Body of pancreas (tissue), 4 donors: ENCODE results near the gene LRRC15. TPM values are rescaled to one million over a fixed set of nuclear protein-coding genes. Genes with fewer than 3 reads are reported as not detected.

Experiments used
- ATAC-seq: fragments of 150-250 bp; one replicate; pipeline ENCODE4 v1.9.1; 2016
- DNase-seq, 4 donors: peaks; one replicate each; pipeline ENCODE4 v3.0.0-alpha.2; 2019
- H3K27ac ChIP-seq, 4 donors: fragments of 200-600 bp; sonication (generic); 1 replicate in 3 of 4; 2 replicates in 1 of 4; pipeline versions ENCODE4 v1.5.1 to v1.6.1; 2016 to 2019; ENCODE audit warnings: mild to moderate bottlenecking in 1 of 4, mixed read lengths in 1 of 4, moderate library complexity in 1 of 4
- H3K27me3 ChIP-seq, 2 donors: fragments of 200-600 bp; sonication (generic); one replicate each; pipeline ENCODE4 v1.6.0; 2016; ENCODE audit warnings: mild to moderate bottlenecking in 1 of 2
- H3K36me3 ChIP-seq, 2 donors: fragments of 200-600 bp; sonication (generic); replicated peaks in 1 of 2; 2 replicates each; pipeline ENCODE4 v1.5.1; 2016; ENCODE audit warnings: low read depth in 2 of 2; ENCODE audit not compliant: insufficient read depth in 1 of 2
- H3K4me1 ChIP-seq: fragments of 200-600 bp; sonication (generic); one replicate; pipeline ENCODE4 v1.6.0; 2016
- H3K4me3 ChIP-seq, 2 donors: fragments of 200-600 bp; sonication (generic); 1 replicate in 1 of 2; 2 replicates in 1 of 2; pipeline ENCODE4 v1.5.1; 2016 to 2019
- H3K9me3 ChIP-seq, 3 donors: fragments of 200-600 bp; sonication (generic); 1 replicate in 2 of 3; 2 replicates in 1 of 3; pipeline ENCODE4 v1.5.1; 2016
- POLR2A ChIP-seq, 3 donors: fragments of 450-650 bp; IDR thresholded peaks; one replicate each; pipeline ENCODE4 v1.6.1; 2016; ENCODE audit warnings: antibody characterized with exemption in 3 of 3, mild to moderate bottlenecking in 2 of 3
- WGBS, 2 donors: methylation state at CpG; one replicate each; pipeline ENCODE4 v1.1.5; 2017; 5-methylcytosine and 5-hydroxymethylcytosine counted together
- intact Hi-C: fragments of 100-400 bp; cut with DNase I; formaldehyde crosslinking; loops from one replicate; pipeline ENCODE4 v1.15.1; 2023
- total RNA-seq, 2 donors: library from RNA; depleted of rRNA; stranded (reverse); fragments of >200 nt; gene quantifications; one replicate each; pipeline ENCODE4 v1.1.0, GENCODE V29; 2016
- TF ChIP-seq, protein P1 (sequence below), 7 experiments: fragments of 450-650 bp in 4 of 7; fragments of 200-600 bp in 3 of 7; sonication (generic) in 3 of 7; IDR thresholded peaks; one replicate each; pipeline ENCODE4 v1.5.1; 2016 to 2019; ENCODE audit warnings: antibody characterized with exemption in 7 of 7

LRRC15 gene
- total RNA-seq, 2 donors from 2014 or later = 0.26 TPM; not detected in 1

DNA sequence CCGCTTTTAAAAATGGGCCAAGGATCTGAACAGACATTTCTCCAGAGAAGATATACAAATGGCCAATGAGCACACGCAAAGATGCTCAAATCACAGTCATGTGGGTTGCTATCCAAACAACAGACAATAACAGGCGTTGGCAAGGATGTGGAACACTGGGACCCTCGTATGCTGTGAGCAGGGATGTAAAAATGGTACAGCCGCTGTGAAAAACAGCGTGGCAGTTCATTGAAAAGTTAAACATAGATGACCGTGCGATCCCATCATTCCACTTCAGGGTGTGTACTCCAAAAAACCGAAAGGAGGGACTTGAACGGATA, 6.7 kb upstream of the LRRC15 start:
- Histone ChIP-seq H3K27ac (no peak overlapping the region), H3K4me3 (no peak overlapping the region), H3K9me3 (no peaks in the 10 kb centered on the region), H3K27me3 (peaks cover 0 to 4% of the 10 kb centered on the region in 2 donors), H3K4me1 (no peaks in the 10 kb centered on the region), H3K36me3 (no peaks in the 10 kb centered on the region)
- no peak for ATAC-seq
- TF ChIP-seq POLR2A (IDR thresholded peaks at IDR 0.05) = no peak
- TF ChIP-seq, protein P1, sequence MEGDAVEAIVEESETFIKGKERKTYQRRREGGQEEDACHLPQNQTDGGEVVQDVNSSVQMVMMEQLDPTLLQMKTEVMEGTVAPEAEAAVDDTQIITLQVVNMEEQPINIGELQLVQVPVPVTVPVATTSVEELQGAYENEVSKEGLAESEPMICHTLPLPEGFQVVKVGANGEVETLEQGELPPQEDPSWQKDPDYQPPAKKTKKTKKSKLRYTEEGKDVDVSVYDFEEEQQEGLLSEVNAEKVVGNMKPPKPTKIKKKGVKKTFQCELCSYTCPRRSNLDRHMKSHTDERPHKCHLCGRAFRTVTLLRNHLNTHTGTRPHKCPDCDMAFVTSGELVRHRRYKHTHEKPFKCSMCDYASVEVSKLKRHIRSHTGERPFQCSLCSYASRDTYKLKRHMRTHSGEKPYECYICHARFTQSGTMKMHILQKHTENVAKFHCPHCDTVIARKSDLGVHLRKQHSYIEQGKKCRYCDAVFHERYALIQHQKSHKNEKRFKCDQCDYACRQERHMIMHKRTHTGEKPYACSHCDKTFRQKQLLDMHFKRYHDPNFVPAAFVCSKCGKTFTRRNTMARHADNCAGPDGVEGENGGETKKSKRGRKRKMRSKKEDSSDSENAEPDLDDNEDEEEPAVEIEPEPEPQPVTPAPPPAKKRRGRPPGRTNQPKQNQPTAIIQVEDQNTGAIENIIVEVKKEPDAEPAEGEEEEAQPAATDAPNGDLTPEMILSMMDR (IDR thresholded peaks at IDR 0.05) = no peak
- DNase-seq = no peak
- intact Hi-C loops = no loop called here
- WGBS, 2 donors = 73 to 77% methylated on average over 10 of the region's 10 CpGs

DNA sequence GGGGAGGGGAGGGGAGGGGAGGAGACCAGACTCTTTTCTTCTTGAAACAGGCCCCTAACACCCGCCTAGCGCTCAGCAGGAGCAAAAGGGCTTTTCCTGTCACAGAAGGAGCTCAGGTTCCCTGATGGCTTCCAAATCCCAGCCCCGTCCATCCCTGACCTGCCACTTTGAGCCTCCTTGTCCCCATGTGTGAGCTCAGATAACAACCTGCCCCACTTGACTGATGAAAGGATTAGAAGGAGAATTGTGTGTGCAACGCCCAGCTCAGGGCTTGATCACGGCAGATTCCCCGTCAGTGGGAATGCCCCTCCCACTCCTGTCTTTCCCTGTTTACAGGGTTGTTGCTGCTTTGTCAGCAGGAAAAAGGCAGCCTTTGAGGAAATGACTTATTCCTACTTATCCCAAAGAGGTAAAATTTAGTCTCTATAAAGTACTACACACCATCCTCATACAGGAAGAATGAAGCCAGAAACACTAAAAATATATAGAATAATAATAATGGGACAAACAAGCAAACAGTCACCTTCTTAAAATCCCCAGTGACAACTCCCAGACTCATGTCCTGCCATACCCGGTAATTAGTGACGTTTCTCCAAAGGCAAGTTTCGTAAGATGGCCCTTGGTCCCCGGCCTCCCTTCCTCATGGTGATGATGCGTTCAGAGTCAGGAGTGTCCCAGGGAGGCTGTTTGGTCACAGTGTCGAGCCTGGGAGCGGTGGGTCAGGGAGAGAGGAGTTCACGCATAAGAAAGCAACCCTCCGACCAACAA, 6.1 kb upstream of the LRRC15 start:
- TF ChIP-seq POLR2A (IDR thresholded peaks at IDR 0.05) = no peak
- TF ChIP-seq, protein P1 (IDR thresholded peaks at IDR 0.05) = no peak
- intact Hi-C loops = no loop called here
- Histone ChIP-seq H3K4me3 (no peak overlapping the region), H3K9me3 (no peaks in the 10 kb centered on the region), H3K27ac (no peak overlapping the region), H3K36me3 (no peaks in the 10 kb centered on the region), H3K27me3 (peaks cover 0 to 3% of the 10 kb centered on the region in 2 donors), H3K4me1 (no peaks in the 10 kb centered on the region)
- DNase-seq (no peak), ATAC-seq (no peak)
- WGBS, 2 donors = 50 to 58% methylated on average over 15 of the region's 15 CpGs

DNA sequence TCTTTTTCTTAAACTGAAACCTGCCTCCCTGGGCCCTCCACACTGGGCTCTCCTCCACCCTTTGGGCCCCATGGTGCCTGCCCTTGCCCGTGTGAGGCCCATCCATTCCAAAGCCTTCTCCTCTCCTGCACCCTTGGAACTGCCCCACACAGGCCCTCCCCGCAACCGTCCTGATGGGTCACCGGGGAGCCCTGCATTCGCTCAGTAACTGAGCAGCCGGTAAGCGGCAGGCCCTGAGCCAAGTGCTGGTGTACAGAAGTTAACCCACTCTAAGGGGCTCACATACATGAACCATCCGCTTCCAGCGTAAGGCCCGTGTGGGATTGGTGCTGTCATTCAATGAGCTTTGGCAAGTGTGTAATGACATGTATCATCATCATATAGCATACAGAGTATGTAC, 5.4 kb upstream of the LRRC15 start:
- ATAC-seq (no peak), DNase-seq (no peak)
- H3K27me3 ChIP-seq = no peaks in the 10 kb centered on the region
- no peaks in the 10 kb centered on the region for H3K4me1 ChIP-seq
- no peaks in the 10 kb centered on the region for H3K36me3 ChIP-seq
- WGBS, 2 donors = 81 to 92% methylated on average over 10 of the region's 10 CpGs
- no peak overlapping the region for H3K4me3 ChIP-seq
- TF ChIP-seq, protein P1 (IDR thresholded peaks at IDR 0.05) = no peak
- no peak for TF ChIP-seq POLR2A (IDR thresholded peaks at IDR 0.05)
- intact Hi-C loops = no loop called here
- H3K9me3 ChIP-seq = no peaks in the 10 kb centered on the region
- no peak overlapping the region for H3K27ac ChIP-seq

DNA sequence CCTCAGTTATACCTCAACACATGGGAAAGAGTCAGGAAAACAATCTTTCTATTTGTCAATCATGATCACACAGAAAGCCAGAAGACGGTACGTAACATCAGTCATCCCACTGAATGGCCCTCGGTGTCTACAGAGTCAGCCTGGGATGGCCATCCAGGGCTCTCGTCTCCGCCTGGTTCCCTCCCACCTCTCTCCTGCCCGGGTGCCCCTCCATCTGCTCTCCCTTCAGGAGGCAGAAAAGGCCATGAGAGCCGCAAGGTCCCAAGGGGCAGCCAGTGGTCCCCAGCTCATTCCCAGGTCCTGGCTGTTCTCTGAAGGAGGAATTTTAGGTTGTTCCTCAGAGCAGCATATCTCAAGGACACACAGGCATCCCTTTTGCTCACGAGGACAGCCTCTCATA, 4.4 kb upstream of the LRRC15 start:
- intact Hi-C loops = no loop called here
- WGBS, 2 donors = 54 to 61% methylated on average over 8 of the region's 8 CpGs

More for the DNA sequence above, 4.4 kb upstream of the LRRC15 start:
- no peak for ATAC-seq
- Histone ChIP-seq H3K9me3 (no peaks in the 10 kb centered on the region), H3K27ac (no peak overlapping the region), H3K27me3 (no peaks in the 10 kb centered on the region), H3K4me3 (no peak overlapping the region), H3K4me1 (no peaks in the 10 kb centered on the region), H3K36me3 (no peaks in the 10 kb centered on the region)
- no peak for DNase-seq
- TF ChIP-seq POLR2A (IDR thresholded peaks at IDR 0.05) = no peak
- TF ChIP-seq, protein P1 (IDR thresholded peaks at IDR 0.05) = no peak
